Kidney glomerular epithelial cell (primary cell): ENCODE results near the gene ZNF598.
"Not testable (repeated sequence)": the region's sequence is repeated elsewhere in the genome, so short reads cannot be mapped to it uniquely, and the experiment has no call there.

ENCODE experiments used
- DNase-seq: peaks from one replicate; lab custom pipeline; 2025; lab: John Stamatoyannopoulos, UW

ZNF598 gene

DNA sequence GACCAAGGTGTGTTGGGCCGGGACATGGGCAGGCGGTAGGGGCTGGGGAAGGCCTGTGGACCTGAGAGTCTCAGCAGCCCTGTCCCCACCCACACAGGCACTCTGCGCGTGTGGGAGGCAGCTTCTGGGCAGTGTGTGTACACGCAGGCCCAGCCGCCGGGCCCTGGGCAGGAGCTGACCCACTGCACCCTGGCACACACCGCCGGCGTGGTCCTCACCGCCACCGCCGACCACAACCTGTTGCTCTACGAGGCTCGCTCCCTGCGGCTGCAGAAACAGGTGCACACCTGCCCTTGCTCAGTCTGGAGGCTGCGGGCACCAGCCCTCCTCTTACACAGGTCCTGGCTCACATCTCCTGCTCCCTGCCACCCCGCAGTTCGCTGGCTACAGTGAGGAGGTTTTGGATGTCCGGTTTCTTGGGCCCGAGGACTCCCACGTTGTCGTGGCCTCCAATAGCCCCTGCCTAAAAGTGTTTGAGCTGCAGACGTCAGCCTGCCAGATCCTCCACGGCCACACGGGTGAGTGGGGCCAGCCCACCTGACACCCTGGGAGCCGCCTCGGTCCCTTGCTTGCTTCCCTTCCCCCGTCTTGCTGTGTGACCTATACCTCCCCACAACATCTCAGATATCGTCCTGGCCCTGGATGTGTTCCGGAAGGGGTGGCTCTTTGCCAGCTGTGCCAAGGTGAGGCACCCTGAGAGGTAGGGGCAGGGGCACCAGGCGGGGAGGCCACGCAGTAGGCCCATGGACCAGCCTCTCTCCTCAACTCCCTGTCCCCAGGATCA, 34.0 kb downstream of the ZNF598 start:
- no peak for DNase-seq

DNA sequence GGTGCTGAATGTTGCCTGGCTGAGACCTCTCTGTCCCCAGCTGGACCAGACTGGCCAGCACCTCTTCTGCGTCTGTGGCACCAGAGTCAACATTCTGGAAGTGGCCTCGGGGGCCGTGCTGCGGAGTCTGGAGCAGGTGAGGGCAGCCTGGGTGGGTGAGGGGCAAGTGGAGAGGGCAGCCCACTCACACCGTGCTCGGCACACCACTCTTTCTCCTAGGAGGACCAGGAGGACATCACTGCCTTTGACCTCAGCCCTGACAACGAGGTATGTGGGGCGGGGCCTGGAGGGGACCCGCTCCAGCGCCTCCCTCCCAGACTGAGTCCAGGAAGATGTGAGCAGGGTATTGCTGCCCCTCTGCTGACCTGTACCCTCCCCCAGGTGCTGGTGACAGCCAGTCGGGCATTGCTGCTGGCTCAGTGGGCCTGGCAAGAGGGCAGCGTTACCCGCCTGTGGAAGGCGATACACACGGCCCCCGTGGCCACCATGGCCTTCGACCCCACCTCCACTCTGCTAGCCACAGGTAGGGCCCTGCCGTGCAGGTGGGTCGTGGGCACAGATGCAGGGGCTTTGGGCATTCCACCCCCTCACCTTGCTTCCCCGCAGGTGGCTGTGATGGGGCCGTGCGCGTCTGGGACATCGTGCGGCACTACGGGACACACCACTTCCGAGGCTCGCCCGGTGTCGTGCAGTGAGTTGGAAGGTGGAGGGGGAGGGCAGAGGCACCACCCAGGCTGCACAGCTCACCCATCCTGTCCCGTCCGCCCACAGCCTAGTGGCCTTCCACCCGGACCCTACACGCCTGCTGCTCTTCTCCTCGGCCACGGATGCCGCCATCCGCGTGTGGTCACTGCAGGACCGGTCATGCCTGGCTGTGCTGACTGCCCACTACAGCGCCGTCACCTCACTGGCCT, 35.2 kb downstream of the ZNF598 start:
- DNase-seq = no peak

DNA sequence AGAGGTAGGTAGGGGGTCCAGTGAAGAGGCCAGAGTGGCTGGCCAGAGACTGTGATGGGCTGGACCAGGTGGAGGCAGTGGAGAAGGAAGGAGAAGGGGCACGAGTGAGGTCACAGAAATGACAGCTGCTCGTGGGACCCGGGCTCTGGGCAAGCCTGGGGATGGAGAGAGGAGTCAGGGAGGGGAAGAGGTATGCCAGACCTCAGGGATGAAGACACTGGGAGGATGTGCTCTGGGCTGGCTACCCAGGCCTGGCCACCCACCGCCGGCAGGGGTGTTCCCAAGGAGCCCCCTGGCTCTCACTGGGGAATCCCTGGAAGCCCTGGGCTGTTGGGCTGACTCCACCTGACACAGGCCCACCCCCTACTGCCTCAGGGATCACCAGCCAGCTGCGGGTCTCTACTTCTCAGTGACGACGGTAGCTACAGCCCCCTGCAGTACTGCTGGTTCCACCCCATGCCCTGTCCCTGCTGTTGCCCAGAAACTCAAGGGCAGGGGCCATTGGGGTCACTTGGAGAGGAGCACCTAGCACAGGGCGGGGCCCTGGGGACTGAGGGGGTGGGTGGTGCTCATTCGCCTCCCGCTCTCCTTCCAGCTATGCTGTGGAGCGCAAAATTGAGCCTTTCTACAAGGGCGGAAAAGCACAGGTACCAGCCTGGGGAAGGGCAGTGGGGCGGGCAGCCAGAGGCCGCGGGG, 36.0 kb downstream of the ZNF598 start:
- DNase-seq = no peak

DNA sequence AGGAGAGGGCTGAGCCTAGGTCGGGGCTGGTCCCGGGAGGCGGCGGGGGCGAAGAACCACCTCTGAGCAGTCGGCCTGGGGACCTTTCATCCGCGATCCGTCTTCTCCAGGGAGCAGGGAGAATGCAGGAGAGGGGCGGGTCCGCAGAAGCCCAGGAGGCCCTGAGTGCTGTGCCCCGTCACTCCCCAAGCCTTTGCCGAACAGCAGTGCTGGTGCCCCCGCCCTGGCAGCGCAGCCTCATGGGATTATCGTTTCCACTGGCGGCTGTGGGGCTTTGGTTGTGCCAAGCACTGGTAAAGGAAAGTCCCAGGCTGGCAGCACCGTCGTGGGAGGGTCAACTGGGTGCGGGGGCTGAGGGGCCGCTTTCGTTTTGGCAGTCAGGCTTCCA, 37.1 kb downstream of the ZNF598 start:
- DNase-seq = no peak

DNA sequence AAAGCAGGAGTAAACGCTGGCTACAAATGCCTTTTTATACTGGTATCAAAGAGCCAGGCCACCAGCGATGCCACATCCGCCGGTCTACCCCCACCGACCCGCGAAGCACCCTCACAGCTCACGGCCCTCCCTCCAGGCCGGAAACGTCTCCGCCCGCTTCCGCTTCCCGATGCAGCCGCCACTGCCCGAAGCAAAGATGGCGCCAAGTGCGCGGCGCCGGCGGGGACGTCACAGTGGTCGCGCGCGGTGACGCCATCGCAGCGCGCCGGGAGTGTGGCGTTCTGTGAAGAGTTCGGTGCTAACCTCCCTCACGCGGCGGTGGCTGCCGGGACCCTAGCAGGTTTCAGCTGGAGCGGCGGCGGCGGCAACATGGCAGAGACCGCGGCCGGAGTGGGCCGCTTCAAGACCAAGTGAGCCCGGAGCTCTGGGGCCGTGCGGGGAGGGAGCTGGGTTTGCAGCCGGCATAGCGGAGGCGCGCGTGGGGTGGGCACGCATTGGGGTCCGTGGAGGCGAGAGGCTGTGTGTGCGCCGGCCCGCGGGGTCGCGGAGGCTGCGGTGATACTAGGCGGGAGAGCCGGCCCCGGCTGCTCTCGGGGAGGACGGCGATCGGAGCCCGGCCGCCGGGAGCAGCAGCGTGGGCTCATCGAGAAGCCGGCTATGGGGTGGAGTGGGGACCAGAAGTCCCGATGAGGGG, 37.7 kb downstream of the ZNF598 start, which contains the start of gene TBL3:
Gene TBL3, plus strand, starts transcription at position 258 of the 694 bp plus-strand sequence. Its CDS starts 112 bp downstream, at position 370.
- DNase-seq = peak; percentile 86

DNA sequence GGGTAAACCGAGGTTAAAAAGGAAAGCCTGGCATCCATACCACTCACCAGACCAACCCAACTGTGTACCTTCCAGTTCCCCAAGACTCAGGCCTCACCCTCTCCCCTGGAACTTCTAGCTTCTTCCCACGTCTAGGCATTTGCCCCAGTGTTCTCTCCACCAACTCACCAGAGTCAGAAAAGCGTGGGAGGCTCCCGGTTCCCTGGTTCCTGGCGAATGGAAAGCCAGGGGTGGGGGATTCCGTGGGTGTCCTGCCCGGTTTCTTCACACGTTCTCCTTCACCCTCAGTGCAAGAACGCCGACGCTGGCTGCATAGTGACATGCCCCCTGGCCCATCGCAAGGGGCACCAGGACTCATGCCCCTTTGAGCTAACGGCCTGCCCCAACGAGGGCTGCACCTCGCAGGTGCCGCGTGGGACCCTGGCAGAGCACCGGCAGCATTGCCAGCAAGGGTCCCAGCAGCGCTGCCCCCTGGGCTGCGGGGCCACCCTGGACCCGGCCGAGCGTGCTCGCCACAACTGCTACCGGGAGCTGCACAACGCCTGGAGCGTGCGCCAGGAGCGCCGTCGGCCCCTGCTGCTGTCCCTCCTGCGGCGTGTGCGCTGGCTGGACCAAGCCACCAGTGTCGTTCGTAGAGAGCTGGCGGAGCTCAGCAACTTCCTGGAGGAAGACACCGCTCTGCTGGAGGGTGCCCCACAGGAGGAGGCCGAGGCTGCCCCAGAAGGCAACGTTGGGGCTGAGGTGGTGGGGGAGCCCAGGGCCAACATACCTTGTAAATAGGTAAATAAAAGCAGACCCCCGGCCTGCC, 41.3 kb downstream of the ZNF598 start:
- no peak for DNase-seq

DNA sequence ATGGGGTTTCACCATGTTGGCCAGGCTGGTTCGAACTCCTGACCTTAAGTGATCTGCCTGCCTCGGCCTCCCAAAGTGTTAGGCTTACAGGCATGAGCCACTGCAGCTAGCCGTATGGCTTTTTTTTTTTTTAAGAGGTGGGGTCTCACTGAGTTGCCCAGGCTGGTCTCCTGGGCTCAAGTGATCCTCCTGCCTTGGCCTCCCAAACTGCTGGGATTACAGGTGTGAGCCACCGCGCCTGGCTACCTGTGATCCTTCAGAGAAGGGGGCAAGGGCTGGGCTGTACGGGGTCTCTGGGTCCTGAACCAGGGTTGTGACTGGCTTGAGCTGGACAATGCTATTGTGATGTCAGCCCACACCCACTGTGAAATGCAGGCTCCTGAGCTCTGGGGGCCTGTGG, 43.2 kb downstream of the ZNF598 start, which contains the start of gene RNF151:
Gene RNF151, plus strand, starts transcription at position 397 of the 400 bp plus-strand sequence. CDS start 26 bp downstream, outside the sequence.
- no peak for DNase-seq

DNA sequence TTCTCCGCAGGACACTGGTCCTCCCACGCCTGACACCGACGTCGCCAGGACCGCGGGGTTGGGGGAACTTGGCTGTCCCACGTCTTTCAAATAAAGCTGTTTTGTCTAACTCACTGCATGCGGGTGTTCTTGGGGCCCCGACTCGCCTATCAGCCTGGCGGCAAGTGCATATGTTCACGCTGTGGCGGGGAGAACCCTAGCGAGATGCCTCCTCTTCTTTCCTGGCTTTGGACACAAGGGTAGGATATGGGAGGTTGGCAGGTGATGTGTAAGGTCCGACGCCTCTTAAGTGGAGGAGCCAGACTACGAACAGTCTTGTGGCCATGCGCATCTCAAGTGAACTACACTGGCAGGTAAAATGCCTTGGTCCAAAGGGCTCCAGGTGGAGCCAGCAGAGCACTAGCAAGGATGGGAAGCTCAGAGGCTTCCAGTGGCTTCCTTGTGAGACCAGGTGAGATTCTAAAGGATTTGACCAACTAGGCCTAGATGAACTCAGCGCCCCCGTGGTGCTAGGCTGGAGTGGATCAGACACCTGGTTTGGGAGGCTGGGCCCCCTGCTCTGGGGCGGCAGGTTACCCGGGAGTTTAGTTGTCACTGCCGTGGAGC, 44.1 kb downstream of the ZNF598 start:
- DNase-seq = no peak

DNA sequence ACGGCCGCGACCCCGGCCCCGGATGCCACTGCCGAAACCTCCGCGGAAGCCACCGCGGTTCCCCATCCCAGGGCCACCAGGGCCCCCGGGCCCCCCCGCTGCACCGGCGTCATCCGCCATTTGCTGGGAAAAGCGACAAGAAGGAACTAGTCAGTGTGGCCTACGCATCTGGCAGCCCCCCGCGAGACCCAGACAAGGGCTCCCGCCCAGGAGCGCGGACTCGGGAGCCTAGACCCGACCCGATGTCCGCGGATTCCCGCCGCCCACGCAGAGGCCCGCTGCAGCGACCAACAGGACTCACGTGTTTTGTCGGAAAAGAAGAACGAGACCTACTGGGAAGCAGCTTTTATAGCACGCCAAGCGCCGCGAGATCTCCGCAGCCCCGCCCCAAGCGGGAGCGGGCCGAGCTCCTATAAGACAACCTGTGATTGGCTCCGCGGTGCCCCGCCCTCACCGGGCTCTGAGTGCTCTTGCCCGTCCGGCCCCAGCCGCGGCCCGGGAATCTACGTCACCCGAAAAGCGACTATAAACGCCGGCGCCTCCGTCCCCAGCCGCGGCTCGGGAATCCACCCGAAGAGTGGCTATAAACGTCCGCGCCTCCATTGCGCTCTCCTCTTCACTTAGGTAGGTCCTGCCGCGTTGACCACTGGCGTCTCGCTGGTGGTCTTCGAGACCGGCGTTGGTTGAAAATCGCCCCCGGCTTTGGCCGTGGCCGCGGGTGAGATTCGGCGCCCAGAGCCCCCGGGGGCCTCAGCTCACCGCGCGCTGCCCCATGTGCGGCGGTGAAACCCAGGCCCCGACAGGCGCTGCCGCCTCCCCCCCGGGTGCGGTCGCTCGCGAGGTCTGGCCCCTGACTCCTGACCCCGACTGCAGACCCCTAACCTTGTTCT, 44.9 kb downstream of the ZNF598 start, which contains the start of gene RPS2:
Gene RPS2, minus strand, starts transcription at position 321 of the 890 bp plus-strand sequence. Its CDS starts 201 bp downstream, at position 120.
- peak; percentile 99 for DNase-seq

DNA sequence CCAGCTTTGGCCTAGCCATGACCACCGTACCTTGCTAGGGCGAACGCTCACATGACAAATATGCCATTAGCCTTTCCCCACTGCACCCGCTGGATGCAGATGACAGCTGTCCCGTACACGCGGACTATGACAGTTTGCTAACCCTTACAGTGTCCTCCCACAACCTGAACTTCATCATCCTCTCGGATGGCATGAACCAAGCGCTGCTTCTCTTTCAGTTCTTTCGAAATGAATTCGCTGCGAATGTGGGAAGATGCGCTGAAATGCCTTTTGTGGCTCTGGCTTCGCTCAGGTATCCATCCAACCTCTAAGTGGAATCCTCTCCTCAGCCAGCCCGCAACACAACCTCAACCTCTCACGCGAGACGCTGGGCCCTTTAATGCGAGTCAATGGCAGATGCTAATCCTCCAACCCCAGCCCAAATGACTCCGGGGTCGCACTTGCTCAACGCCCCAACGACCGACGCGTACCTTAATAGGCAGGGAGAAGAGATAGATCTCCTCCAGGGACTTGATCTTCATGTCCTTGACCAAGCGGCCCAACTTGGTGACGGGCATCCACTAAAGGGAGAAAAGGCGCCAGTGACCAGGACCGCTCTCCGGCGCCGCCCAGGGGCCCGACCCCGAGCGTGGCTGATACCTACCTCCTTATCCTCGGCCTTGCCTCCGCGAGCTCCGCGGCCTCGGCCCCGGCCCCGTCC, 45.7 kb downstream of the ZNF598 start:
- DNase-seq = peak; percentile 9

DNA sequence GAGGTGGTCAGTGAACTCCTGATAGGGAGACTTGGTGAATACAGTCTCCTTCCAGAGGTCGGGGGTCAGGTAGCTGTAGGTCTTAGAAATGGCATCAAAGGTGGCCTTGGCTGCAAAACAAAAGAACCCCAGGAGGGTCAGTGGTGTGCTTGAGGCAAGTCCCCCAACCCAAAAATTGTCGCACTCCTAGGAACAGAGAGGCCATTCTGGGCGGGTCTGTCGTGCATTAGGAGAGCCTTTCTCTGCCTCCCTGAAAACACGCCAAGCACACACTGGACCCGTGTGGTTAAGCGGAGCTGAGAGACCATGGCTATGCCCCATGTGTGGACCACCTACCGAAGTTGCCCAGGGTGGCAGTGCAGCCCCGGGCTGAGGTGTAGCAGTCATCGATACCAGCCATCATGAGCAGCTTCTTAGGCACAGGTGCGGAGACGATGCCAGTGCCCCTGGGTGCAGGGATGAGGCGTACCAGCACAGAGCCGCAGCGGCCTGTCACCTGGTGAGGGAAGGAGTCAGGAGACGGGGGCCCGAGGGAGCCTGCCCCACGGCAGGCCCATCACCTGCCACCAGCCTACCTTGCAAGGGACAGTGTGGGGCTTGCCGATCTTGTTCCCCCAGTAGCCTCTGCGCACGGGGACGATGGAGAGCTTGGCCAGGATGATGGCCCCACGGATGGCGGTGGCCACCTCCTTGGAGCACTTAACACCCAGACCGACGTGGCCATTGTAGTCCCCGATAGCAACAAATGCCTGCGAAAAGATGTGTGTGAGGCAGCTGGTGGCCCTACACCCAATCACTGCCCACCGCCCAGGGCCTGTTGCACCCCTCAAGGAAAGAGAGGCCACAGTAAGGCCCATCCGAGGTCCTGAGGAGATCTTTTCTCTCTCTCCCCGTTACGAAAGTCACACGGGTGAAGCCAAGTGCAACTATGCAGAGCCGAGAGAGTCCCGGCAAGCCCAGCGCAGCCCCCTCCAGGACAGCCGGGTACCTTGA, 47.2 kb downstream of the ZNF598 start:
- not testable (repeated sequence) for DNase-seq

DNA sequence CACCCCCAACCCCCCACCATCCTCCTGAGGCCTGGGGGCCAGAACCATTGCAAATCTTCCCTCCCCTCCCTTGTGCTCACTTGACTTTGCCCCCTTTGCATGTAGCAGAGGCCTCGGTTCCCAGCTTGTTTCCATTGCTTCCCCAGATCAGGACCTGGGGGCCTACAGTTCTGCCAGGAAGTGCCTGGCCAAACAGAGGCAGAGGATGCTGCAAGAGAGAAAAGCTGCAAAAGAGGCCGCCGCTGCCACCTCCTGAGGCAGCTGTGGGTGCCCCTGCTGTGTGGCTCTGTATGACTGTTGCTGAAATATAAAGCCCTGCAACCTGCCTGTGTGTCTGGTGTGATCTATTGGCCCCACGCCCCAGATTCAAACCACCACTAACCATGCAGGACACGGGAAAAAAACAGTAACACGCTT, 48.0 kb downstream of the ZNF598 start:
- no peak for DNase-seq

DNA sequence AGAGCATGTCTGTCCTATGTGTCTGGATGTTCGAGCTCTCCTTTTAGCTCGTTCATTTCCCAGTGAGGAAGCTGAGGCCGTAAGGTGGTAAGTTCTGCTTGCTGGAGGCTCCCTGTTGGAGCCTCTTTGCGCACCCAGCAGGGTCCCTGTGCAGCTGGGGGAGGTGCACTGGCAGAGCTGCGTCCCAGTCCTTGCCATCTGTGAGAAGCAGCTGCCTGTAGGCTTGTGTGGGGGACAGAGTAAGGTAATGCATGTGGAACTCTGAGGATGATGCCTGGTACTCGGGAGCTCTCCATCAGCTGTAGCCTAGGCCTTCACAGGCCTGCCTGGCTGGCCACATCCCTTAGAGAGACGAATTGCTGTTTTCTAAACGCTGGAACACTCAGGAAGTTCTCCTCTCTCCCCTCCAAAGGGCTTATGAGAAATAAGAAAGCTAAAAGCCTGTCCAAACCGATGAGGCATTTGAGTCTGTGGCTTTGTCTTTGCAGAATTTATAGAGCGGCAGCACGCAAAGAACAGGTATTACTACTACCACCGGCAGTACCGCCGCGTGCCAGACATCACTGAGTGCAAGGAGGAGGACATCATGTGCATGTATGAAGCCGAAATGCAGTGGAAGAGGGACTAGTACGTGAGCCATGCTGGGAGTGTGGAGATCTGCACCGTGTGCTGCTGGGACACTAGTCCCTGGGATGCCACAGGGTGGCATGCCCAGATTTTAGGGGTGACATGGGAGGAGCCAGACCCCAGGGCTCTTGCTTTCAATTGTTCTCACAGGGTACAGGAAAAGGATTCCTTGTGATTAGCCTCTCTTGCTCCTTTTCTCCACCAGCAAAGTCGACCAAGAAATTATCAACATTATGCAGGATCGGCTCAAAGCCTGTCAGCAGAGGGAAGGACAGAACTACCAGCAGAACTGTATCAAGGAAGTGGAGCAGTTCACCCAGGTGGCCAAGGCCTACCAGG, 48.7 kb downstream of the ZNF598 start:
- peak; percentile 26 for DNase-seq

DNA sequence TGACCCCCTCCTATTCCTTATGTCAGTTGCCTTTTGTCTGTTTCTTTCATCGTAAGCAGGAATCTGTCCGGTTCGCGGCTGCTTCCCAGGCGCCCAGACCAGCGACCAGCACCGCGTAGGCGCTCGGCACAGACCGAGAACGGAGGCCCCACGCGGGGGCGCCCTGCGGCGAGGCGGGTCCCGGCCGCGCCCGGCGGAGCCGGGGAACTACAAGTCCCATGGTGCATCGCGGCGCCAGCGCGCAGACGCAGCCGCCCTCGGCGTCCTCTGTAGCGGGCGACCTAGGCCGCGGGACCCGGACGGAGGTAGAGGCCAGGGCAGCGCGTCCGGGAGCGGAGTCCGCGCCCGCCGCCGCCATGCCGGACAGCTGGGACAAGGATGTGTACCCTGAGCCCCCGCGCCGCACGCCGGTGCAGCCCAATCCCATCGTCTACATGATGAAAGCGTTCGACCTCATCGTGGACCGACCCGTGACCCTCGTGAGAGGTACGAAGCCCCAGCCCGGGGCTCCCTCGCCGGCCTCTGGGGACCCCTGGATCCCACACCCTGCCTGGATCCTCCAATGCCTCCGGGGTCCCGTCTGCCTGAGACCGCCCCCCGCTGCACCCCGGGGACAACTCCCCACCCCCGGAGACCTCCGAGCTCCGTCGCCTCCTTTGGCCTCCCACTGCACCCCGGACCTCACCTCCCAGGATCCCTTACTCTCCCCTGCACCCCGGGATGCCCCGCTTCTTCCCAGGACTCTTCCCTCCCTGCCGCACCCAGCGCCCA, 50.2 kb downstream of the ZNF598 start, which contains the start of gene NDUFB10:
Gene NDUFB10, plus strand, starts transcription at position 270 of the 771 bp plus-strand sequence. Its CDS starts 87 bp downstream, at position 357.
- peak; percentile 73 for DNase-seq

DNA sequence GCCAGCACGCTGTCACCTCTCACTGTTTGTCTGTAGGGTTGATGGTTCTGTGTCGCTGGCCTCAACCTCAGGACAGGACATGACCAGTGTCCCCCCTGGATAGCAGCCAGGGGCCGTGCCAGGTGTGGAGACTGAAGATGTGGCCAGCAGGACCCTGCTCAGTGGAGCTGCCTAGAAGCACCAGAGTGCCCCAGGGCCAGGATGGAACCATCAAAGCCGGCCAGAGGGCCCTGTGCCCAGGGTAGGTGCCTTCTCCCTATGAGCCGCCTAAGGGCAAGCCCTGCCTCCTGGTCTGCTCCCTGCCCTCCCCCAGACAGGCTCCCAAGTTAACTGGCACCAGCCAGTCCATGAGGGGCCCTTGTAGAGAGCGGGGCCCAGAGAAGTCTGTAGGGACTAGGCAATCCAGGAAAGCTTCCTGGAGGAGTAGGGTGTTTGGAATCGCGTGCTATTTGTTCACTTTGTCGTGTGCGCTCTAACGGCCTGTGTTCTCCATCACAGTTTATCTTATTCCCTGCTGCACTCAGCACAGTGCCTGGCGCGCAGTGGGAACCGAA, 50.8 kb downstream of the ZNF598 start:
- DNase-seq = no peak
